ENCODE data around the gene SDC4.

The SDC4 gene

GRCh38 chr20:45315672-45316071, 32.6 kb downstream of the SDC4 start:
- intact Hi-C loops (cut with DNase I; ENCODE audit: low total_unique reads): loop anchor here (5.0 kb wide), 3 partner anchors 122 to 457 kb away; no protein-coding TSS in a partner anchor
- no peak for TF ChIP-seq CTCF (IDR thresholded peaks at IDR 0.05)
- Histone ChIP-seq H3K9me3 (no peaks in the 10 kb centered on the region), H3K27me3 (peaks cover 0 to 58% of the 10 kb centered on the region in 2 donors), H3K27ac (no peak overlapping the region), H3K36me3 (no peaks in the 10 kb centered on the region), H3K4me1 (peaks cover 0 to 16% (median 8%) of the 10 kb centered on the region in 4 donors), H3K4me3 (no peak overlapping the region)
- no peak for DNase-seq

- no peak for DNase-seq
- intact Hi-C loops (cut with DNase I; ENCODE audit: low total_unique reads): no loop called here
- no peak for TF ChIP-seq CTCF (IDR thresholded peaks at IDR 0.05)
- H3K4me3 ChIP-seq: no peak overlapping the region
- H3K36me3 ChIP-seq: no peaks in the 10 kb centered on the region
- H3K27ac ChIP-seq: no peak overlapping the region
- H3K4me1 ChIP-seq: peaks cover 0 to 16% (median 8%) of the 10 kb centered on the region in 4 donors
- peaks cover 0 to 64% of the 10 kb centered on the region in 2 donors for H3K27me3 ChIP-seq
- no peaks in the 10 kb centered on the region for H3K9me3 ChIP-seq
Observed at GRCh38 chr20:45313943-45314342, 34.3 kb downstream of the SDC4 start.

- DNase-seq: no peak
- TF ChIP-seq CTCF (IDR thresholded peaks at IDR 0.05): no peak
- intact Hi-C loops (cut with DNase I; ENCODE audit: low total_unique reads): no loop called here
- no peak overlapping the region for H3K27ac ChIP-seq
- no peaks in the 10 kb centered on the region for H3K9me3 ChIP-seq
- H3K27me3 ChIP-seq: peaks cover 0 to 69% of the 10 kb centered on the region in 2 donors
- no peaks in the 10 kb centered on the region for H3K36me3 ChIP-seq
- H3K4me3 ChIP-seq: no peak overlapping the region
- peaks cover 0 to 19% (median 8%) of the 10 kb centered on the region in 4 donors for H3K4me1 ChIP-seq
Observed at GRCh38 chr20:45313065-45313695, 35.0 kb downstream of the SDC4 start.

GRCh38 chr20:45312241-45312640, 36.0 kb downstream of the SDC4 start:
- no peak overlapping the region for H3K4me3 ChIP-seq
- no peak overlapping the region for H3K27ac ChIP-seq
- TF ChIP-seq CTCF (IDR thresholded peaks at IDR 0.05): no peak

GRCh38 chr20:45311589-45312211, 36.5 kb downstream of the SDC4 start:
- Histone ChIP-seq H3K36me3 (no peaks in the 10 kb centered on the region), H3K9me3 (no peaks in the 10 kb centered on the region), H3K4me1 (peaks cover 0 to 20% (median 8%) of the 10 kb centered on the region in 4 donors), H3K27ac (no peak overlapping the region), H3K4me3 (no peak overlapping the region), H3K27me3 (peaks cover 0 to 75% of the 10 kb centered on the region in 2 donors)
- peak; percentile 58 to 65 for TF ChIP-seq CTCF (IDR thresholded peaks at IDR 0.05)
- intact Hi-C loops (cut with DNase I; ENCODE audit: low total_unique reads): no loop called here
- DNase-seq: peak in 1 of 2 donors; percentile 35

More at GRCh38 chr20:45312241-45312640, 36.0 kb downstream of the SDC4 start:
- DNase-seq: no peak
- Histone ChIP-seq H3K4me1 (peaks cover 0 to 20% (median 8%) of the 10 kb centered on the region in 4 donors), H3K27me3 (peaks cover 0 to 75% of the 10 kb centered on the region in 2 donors), H3K36me3 (no peaks in the 10 kb centered on the region), H3K9me3 (no peaks in the 10 kb centered on the region)
- intact Hi-C loops (cut with DNase I; ENCODE audit: low total_unique reads): no loop called here

Measured in tibial artery (tissue), 4 donors.